SH-SY5Y (cell line): Measurements from ENCODE around the gene EHBP1.

Source experiments
- GATA2 ChIP-seq: IDR thresholded peaks from 2 replicates; pipeline ENCODE4 v1.6.1; 2011; ENCODE audit warnings: mild to moderate bottlenecking, low read depth, low read length
- GATA3 ChIP-seq: IDR thresholded peaks from 2 replicates; pipeline ENCODE4 v1.6.1; 2011; ENCODE audit warnings: low read depth, mild to moderate bottlenecking, low read length, moderate library complexity

DNA sequence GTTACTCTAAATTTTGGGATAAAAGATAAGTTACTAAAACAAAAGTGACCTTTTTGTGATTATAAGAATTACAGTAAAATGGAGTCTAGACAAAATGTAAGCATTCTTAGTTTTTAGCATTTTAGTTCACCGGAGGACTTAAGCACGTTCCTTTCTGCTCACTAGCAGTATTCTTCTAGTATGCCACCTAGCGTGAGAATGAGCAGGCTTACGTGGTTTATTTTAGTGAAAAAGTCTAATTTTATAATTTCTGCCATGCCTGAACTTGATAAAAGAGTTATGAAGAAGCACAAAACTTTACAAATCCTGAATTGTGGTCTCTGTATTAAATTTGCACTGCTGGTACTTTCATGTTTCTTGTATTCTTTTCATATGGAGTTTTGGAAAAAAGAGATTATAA is 332.5 kb downstream of the EHBP1 start:
- no peak for TF ChIP-seq GATA2
- TF ChIP-seq GATA3, result no peak
